Thoracic aorta (tissue), 2 donors: Measurements from ENCODE around the gene ODAM. TPM values are rescaled to one million over a fixed set of nuclear protein-coding genes. Genes with fewer than 3 reads are reported as not detected.

Experiments used
- ATAC-seq: fragments of 150-250 bp; one replicate; pipeline ENCODE4 v1.8.0; 2017; ENCODE audit warnings: low read depth; ENCODE audit not compliant: insufficient number of reproducible peaks, low FRiP score
- DNase-seq: peaks from one replicate; pipeline ENCODE4 v3.0.0-alpha.2; 2020; ENCODE audit warnings: low spot score
- H3K27ac ChIP-seq, 2 donors: fragments of 200-600 bp; sonication (generic); 1 replicate in 1 of 2; 2 replicates in 1 of 2; pipeline ENCODE4 v1.5.1; 2016; ENCODE audit warnings: mild to moderate bottlenecking in 2 of 2, moderate library complexity in 2 of 2
- H3K27me3 ChIP-seq: fragments of 200-600 bp; sonication (generic); replicated peaks from 2 replicates; pipeline ENCODE4 v1.6.0; 2016; ENCODE audit warnings: mild to moderate bottlenecking; ENCODE audit not compliant: insufficient read depth
- H3K36me3 ChIP-seq: fragments of 200-600 bp; sonication (generic); one replicate; pipeline ENCODE4 v1.5.1; 2016
- H3K4me1 ChIP-seq, 2 donors: fragments of 200-600 bp; sonication (generic); 1 replicate in 1 of 2; 2 replicates in 1 of 2; pipeline versions ENCODE4 v1.5.1 to v1.6.0; 2016; ENCODE audit warnings: low read depth in 2 of 2, mild to moderate bottlenecking in 1 of 2; ENCODE audit not compliant: control insufficient read depth in 1 of 2
- H3K4me3 ChIP-seq: fragments of 200-600 bp; sonication (generic); 2 replicates; pipeline ENCODE4 v1.5.1; 2016; ENCODE audit warnings: mild to moderate bottlenecking
- H3K9me3 ChIP-seq: fragments of 200-600 bp; sonication (generic); 2 replicates; pipeline ENCODE4 v1.5.1; 2016
- total RNA-seq, 2 donors: library from RNA; depleted of rRNA; stranded (reverse); fragments of >200 nt; gene quantifications; one replicate each; pipeline versions ENCODE4 v1.1.0 to v1.2.3, GENCODE V29; 2016
- TF ChIP-seq, protein P1 (sequence below): fragments of 200-600 bp; sonication (generic); IDR thresholded peaks from one replicate; pipeline ENCODE4 v1.5.1; 2019; ENCODE audit warnings: antibody characterized with exemption

ODAM gene
- total RNA-seq, 2 donors from 2014 or later, result not detected

DNA sequence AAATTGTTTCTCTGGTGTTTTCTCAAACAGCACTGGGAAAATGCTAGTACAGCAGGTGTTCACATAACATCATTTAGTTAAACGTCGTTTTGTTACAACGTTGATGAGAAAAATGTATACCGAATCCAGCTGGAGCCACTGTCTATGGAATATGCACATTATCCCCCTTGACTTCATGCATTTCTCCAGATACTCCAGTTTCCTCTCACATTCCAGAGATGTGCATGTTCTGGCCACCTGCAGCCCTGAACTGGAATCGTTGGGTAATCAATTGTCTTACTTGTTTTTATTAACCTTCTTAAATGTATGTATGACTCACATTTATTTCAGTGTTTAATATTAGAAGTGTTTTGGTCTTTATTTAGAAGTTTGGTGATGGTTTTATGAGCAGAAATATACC lies 18.4 kb upstream of the ODAM start:
- H3K9me3 ChIP-seq, result no peaks in the 10 kb centered on the region
- ATAC-seq, result no peak
- no peaks in the 10 kb centered on the region for H3K4me1 ChIP-seq
- H3K36me3 ChIP-seq, result no peaks in the 10 kb centered on the region
- no peak for DNase-seq
- no peak overlapping the region for H3K4me3 ChIP-seq
- no peak overlapping the region for H3K27ac ChIP-seq
- TF ChIP-seq, protein P1, sequence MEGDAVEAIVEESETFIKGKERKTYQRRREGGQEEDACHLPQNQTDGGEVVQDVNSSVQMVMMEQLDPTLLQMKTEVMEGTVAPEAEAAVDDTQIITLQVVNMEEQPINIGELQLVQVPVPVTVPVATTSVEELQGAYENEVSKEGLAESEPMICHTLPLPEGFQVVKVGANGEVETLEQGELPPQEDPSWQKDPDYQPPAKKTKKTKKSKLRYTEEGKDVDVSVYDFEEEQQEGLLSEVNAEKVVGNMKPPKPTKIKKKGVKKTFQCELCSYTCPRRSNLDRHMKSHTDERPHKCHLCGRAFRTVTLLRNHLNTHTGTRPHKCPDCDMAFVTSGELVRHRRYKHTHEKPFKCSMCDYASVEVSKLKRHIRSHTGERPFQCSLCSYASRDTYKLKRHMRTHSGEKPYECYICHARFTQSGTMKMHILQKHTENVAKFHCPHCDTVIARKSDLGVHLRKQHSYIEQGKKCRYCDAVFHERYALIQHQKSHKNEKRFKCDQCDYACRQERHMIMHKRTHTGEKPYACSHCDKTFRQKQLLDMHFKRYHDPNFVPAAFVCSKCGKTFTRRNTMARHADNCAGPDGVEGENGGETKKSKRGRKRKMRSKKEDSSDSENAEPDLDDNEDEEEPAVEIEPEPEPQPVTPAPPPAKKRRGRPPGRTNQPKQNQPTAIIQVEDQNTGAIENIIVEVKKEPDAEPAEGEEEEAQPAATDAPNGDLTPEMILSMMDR, result no peak
- no peaks in the 10 kb centered on the region for H3K27me3 ChIP-seq

DNA sequence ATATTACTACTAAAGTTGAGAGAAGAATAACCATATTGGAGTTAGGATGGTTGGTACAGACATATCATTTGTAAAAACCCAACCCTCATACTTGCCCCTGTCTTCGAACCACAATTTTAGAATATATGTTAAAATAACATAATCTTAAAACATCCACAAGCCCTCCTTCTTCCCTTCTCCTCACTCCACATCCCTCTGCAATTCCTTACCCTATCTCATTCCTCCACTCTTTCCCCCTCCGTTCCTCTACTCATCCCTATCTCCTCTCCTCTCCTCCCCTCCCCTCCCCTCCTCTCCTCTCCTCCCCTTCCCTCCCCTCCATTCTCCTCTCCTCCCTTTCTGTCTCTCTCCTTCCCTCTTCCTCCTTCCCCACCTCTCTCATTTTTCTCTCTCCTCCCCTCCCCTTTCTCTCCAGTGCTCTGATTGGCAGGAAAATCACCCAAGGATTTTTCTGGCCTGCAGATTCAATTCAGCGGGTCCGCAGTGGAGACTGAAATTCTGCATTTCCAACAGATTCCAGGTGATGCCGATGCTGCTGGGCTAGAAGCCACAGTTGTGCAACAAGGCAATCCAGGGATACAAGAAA lies 17.4 kb upstream of the ODAM start:
- TF ChIP-seq, protein P1, result no peak
- no peaks in the 10 kb centered on the region for H3K27me3 ChIP-seq
- no peak overlapping the region for H3K4me3 ChIP-seq
- H3K9me3 ChIP-seq, result no peaks in the 10 kb centered on the region
- ATAC-seq, result no peak
- no peaks in the 10 kb centered on the region for H3K4me1 ChIP-seq
- no peaks in the 10 kb centered on the region for H3K36me3 ChIP-seq
- no peak overlapping the region for H3K27ac ChIP-seq
- no peak for DNase-seq

DNA sequence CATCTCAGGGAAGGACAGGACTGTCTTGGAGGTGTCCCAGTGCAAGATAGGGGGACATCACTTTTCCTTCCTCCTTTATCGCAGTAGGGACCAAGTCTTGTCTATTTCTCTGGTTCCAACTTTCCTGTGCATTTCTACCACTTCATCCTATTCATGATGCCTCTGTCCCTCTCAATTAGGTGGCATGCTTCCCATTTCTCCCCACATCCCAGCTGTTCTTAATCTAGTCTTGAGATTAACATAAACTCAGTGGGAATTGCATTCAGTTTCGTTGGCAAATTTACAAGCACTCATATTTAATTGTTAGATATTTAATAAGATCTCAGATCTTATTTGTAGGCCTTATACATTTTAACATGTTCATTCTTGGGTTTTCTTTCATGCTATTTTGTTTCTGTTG lies 15.7 kb upstream of the ODAM start:
- H3K4me3 ChIP-seq, result no peak overlapping the region
- no peaks in the 10 kb centered on the region for H3K27me3 ChIP-seq
- no peaks in the 10 kb centered on the region for H3K4me1 ChIP-seq
- H3K9me3 ChIP-seq, result no peaks in the 10 kb centered on the region
- H3K36me3 ChIP-seq, result no peaks in the 10 kb centered on the region
- no peak overlapping the region for H3K27ac ChIP-seq
- ATAC-seq (no peak), DNase-seq (no peak)
- TF ChIP-seq, protein P1, result no peak

DNA sequence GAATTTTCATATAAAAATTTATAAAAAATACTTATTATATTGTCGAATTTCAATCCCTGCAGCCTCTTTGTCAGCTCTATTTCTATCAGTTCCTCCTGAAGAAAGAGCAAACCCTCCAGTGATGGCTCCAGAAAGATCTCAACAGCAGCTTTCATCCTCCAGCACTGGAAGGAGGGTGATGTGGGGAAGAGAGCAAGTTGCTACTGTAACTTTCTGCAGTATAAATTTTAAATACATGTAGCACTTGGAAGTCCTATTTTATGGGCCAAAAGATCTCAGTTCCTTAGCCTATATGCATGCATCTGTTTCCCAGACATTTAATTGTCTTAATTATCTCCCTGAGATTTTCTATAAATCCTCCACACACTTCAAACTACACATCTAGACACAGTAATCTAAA lies 13.7 kb upstream of the ODAM start:
- TF ChIP-seq, protein P1, result no peak
- no peak for ATAC-seq
- no peaks in the 10 kb centered on the region for H3K9me3 ChIP-seq

DNA sequence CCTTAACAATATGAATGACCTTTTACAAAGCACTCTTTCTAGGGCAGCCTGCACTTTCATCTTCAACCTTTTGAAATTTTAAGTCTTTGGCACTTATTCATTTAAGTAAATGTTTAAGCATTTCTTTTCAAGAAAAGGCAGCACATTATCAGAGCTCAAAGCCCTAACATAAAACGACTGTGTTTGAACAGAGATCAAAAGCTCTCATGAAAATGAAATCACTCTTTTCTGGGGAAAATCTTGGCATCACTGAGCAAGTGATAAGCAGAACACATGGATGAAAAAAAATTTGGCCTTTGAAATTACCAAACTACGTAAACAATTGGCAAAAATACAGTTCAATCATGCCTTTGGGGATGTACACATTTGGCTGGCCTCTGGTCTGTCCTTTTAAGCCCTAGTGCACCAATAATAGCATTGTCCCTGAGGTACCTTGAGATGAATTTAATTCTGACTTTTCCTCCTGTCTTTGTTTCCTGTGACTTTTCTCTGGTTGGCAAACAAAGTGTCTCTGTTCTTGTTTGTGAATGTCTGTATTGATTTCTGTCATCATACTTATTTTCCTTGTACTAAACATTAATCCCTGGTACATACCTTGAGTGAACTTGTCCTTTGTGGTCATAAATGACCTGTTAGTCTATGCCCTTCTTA lies 12.9 kb upstream of the ODAM start:
- no peak overlapping the region for H3K4me3 ChIP-seq
- H3K27ac ChIP-seq, result no peak overlapping the region
- no peaks in the 10 kb centered on the region for H3K36me3 ChIP-seq
- TF ChIP-seq, protein P1, result no peak
- H3K27me3 ChIP-seq, result no peaks in the 10 kb centered on the region
- no peaks in the 10 kb centered on the region for H3K9me3 ChIP-seq
- DNase-seq, result no peak
- no peaks in the 10 kb centered on the region for H3K4me1 ChIP-seq
- ATAC-seq, result no peak

More for the DNA sequence above, 13.7 kb upstream of the ODAM start:
- Histone ChIP-seq H3K4me3 (no peak overlapping the region), H3K4me1 (no peaks in the 10 kb centered on the region), H3K36me3 (no peaks in the 10 kb centered on the region), H3K27ac (no peak overlapping the region), H3K27me3 (no peaks in the 10 kb centered on the region)
- DNase-seq, result no peak
